ENCODE results near the gene PLCG1. TPM values are rescaled to one million over a fixed set of nuclear protein-coding genes. Genes with fewer than 3 reads are reported as not detected.

The PLCG1 gene
- total RNA-seq, 1 experiment from 2014 or later, result 19.6 TPM

DNA sequence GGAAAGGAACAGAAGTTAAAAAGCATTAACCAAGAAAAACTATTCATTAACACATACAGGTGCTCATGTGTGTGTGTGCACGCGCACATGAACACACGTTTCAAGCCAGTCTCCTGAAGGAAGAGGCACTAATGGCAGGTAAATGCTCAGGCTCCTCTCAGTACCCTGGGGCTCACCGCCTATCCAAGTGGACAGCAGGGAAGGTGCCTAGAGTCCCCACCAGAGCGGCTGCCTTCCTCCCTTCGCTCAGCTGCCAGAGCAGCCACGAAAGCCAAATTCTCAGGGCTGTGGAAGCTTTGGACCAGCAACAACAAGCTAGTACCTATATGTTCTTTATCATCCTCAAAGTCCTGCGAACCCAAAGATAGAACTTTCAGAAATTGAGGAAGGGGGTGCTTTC, 42.6 kb downstream of the PLCG1 start:
- DNase-seq (ENCODE audit: low spot score), result no peak

DNA sequence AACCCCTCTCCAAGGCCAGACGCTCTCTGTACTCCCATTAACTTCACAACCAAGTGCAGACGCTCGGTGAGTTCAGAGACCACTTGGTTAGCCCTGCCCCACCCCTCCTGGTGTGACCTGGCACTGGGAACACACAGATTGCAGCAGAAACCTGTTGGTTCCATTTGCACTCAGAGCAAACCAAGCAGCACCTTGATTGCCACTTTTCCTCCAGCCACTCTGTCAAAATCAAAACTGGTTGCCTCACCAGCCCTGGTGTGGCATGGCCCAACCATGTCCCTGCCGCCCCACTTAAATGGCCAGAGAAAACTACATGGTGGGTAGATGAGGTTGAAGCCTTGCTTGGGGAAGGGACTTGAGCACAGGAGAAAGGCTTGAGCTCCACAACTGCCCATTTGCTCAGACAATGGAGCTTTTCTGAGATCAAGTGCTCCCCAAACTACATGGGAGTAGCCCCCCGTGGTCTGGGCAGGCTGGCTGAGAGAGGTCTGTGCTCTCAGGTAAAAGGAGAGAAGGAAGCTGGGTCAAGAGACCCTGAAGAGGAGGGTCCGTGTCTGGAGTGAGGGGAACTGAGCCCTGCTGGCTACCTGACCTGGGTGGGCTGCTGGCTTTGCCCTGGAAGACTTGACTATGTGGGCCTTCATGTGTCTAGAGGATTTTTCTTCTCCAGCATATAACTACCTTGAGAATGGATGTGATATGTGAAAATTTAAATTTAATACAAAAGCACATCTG, 43.4 kb downstream of the PLCG1 start:
- DNase-seq (ENCODE audit: low spot score), result no peak

DNA sequence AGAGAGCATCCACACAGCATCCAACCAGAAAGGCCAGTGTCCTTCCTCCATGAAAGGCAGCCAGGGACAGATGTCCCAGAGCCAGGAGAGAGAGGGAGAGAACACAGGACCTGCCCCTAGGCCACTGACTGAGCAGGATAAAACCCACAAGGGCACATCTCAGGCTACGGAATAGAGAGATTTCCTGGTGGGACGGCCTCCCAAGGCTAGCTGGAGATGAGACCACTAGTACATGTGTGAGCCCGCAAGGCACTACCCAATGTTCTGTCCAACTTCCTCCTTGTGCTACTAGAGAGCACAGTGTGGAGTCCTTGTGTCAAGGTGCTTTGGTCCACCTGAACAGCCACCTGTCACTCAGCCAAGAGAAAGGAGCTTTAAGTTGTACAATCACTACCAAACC, 44.2 kb downstream of the PLCG1 start:
- DNase-seq (ENCODE audit: low spot score), result no peak

DNA sequence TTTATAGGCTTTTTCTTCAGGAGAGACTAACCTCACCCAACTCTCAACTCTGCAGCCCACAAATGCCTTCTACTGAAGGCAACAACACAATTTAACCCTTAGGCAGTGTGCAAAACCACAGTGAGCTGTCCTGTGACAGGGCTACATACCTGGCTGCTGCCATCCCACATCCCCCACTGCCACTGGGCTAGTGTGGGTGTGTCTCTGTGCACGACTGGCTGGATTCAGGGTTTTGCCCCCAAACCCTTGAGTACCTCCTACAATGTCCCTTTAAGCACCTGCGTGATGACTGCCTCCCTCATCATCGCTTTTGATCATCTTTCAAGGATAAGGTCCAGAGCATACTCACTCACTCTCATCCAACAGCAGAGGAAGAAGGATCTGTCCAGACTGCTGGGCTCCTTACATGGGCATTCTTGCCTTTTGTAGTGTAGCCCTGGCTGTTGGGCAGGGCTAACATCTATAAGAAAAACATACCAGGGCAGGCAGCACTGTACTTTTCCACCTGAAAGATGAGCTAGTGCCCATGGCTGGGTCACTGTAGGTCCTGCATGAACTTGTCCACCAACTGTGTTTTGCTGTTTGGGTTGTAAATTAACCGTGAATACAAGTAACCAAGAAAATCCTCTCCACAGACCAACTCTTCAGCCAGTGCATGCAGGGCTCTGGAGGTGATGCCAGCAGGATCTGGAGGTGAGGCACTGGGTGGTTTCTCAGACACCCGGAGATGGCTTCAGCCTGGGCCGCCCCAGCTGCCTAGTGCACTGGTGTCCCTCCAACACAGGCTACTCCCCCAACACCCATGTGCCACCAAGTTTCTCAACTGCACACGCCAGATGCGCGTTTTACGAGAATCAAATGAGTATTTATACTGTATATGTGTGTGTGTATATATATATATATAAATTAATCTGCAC, 45.2 kb downstream of the PLCG1 start:
- no peak for DNase-seq (ENCODE audit: low spot score)

DNA sequence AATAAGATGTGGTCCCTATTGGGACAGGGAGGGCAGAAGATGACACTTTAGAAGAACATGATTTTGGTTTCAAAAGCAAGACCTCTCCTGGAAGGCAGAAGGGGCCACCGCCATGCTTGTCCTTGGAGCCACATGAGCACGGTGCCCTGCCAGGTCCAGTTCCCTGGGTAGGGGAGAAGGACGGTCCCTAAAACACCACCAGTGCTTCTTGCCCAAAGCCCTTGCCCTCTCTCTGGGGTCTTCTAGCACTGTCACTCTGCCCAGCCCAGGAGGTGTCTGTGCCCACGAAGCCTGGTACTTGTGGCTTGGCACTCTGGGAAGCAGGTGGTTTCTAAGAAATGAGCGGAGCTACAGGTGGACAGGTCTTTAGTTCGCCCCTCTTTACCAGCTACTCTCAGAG, 46.0 kb downstream of the PLCG1 start:
- no peak for DNase-seq (ENCODE audit: low spot score)

DNA sequence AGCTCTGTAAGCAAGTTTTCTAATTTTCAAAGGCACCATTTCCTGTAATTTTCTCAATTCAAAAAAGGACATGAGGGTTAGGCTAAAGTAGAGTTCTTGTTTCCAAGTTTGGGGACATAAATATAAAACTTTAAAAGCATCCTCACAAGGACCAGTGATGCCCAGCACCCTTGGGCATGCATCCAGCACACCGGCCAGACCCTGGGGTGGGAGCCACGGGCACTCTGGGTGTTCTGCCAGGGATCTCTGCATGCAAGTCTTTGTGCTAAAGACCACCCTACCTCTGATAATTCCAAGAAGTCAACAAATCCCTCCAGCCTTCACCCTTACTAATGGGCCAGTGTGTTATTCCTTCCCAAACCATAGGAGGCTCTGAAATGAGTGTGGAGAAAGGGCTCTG, 46.5 kb downstream of the PLCG1 start:
- no peak for DNase-seq (ENCODE audit: low spot score)

DNA sequence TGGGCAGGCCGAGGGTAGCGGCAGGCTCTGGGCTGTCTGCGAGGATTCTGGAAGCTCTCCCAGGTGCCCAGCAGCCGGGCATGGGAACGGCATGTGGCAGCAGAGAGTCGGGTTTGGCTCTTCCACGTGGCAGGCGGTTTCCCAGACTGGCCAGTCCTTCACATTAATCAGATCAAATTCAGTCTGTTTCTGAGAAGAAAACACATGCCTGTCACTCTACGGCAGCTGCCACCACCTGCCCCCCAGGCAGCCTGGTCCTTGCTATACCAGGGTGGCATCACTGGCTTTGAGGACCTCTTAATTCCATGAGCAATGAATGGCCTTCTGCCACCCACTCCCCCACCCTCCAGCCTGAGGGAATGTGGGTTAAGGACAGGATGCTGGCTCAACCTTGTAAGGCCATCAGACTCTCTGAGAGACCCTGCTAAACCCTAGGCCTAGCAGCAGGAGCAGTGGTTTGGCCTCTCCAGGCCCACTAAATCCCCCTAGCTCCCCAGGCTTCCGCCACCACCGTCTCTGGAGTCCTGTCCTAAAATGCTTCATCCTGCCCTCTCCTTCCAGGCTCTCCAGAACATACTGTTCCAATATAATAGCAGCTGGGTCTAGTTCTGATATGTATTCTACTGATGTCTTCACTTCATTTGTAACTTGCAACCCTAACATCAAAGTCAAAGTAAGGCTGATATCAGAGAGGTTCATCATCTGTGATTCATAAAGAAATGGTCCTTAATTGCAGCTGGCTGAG, 47.8 kb downstream of the PLCG1 start:
- DNase-seq (ENCODE audit: low spot score), result no peak

DNA sequence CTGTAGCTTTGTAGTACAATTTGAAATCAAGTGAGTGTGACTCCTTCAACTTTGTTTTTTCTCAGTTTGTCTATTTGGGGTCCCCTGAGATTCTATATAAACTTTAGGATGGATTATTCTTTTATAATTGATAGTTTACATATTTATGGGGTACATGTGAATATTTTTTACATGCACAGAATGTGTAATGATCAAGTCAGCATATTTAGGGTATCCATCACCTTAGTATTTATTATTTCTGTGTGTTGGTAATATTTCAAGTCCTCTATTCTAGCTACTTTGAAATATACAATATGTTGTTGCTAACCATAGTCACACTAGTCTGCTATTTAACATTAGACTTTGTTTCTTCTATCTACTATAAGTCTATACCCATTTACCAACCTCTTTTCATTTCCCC, 50.3 kb downstream of the PLCG1 start:
- DNase-seq (ENCODE audit: low spot score), result no peak

DNA sequence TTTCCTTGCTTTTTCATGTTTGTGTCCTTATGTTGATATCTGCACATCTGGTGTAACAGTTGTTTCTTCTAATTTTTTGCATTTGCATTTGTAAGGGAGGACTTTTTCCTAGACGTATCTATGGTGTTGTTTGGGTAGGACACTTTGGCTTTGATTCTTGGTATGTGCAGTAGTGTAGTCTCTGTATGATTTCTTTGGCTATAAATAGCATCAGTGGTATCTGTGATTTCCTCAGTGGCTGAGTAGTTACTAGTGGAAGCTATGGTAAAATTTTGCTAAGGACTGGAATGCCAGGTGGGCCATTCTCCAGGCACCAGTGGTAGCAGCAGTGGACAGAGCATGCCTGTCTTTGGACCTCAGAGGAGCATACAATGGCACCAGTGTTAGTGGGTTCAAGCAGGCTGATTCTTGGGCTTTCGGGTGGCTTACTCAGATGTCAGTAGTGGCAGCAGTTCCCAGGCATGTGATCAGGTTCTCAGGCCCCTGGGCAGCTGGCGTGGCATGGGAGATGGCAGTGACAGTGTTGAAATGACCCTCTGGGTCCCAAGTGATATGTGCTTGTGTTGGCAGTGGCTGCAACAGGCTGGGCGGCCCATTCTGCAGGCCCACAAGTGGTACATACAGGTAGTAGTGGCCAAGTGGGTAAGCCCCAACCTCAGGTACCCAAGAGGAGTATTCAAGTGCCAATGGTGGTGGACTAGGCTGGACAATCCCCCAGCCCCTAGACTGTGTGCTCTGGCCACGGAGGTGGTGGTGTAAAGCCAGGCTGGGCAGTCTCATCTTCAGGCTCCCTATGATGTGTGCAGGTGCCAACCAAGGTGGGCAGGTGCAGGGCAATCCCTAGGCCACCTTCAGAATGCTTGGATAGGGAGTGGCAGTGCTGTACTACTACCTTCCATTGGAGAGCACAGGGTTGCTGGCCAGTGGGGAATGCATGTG, 54.5 kb downstream of the PLCG1 start:
- no peak for DNase-seq (ENCODE audit: low spot score)

DNA sequence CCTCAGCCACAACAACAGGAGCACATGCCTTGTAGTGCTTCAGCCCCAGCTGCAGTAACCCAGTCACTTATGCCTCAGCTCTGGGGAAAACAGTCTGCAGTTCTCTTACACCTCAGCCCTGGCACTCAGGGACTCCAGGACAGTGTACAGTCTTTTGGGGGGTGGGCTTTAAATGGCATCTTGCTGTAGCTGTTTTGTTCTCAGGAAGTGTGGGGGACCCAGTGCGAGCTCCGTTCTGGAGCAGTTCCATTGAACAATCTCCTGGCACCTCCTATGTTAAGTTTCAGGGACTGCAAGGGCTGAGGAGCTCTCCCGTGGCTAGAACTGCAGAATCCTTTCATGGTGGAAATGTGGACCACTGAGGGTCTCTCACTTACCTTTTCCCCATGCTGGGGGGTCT, 55.2 kb downstream of the PLCG1 start:
- no peak for DNase-seq (ENCODE audit: low spot score)

DNA sequence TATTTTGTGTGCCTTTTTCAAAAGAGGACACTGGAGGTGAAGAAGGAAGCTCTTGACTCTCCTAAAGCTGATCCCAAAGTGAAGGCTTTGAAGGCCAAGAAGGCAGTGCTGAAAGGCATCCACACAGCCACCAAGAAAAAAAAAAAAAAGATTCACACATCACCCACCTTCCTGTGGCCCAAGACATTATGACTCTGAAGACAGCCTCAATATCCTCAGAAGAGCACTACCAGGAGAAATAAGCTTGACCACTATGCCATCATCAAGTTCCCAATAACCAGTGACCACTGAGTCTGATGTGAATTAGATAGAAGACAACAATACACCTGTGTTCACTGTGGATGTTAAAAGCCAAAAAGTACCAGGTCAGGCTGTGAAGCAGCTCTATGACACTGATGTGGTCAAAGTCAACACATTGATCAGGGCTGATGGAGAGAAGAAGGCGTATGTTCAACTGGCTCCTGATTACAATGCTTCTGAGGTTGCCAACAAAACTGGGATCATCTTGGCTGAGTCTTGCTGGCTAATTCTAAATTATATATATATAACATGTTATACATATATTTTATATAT, 59.4 kb downstream of the PLCG1 start:
- no peak for DNase-seq (ENCODE audit: low spot score)

DNA sequence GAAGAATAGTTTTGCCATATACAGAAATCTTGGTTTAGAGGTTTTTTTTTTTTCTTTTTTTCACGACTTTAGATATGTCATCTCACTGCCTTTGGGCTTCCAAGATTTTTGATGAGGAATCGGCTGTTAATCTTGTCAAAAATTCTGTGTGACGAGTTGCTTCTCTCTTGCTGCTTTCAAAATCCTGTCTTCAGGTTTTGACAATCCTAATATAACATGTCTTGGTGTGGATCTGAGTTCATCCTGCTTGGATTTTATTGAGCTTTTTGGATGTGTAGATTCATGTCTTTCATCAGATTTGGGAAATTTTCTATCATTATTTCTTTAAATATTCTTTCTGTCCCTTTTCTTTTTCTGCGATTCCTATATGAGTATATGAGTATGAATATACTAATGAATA, 61.1 kb downstream of the PLCG1 start:
- no peak for DNase-seq (ENCODE audit: low spot score)

DNA sequence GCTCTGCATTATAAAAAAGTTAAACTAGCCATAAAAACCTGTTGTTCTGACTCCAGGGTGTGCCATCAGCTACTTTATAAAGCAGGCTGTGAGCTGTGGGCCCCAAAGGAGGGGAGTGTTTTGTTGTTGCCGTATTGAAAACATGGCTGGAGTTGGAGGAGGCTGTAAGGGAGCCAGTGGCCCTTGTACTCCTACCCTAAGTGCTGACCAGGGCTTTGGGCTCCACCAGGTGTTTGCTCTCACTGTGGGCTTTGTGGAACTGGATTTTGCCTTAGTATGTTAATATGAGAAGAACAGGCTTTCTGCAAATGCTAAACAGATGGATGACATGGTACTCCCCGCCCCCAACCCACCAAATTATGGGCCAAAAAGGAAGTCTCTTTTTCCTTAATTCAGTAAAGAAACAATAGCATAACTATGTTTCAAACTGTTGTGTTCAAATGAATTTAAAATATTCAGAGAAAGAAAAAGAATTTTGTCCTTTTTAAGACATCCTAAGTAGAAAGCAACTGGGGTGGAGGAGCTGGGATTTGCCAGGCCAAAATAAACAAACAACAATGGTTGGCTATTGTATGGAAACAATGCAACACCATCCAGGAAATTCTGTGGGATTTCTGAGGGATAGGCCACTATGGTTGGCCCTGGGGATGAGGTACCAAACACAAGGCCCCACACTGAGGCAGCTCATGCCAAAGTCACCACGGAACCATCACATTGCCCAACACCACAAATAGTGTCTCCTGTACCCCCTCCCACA, 63.3 kb downstream of the PLCG1 start:
- no peak for DNase-seq (ENCODE audit: low spot score)

DNA sequence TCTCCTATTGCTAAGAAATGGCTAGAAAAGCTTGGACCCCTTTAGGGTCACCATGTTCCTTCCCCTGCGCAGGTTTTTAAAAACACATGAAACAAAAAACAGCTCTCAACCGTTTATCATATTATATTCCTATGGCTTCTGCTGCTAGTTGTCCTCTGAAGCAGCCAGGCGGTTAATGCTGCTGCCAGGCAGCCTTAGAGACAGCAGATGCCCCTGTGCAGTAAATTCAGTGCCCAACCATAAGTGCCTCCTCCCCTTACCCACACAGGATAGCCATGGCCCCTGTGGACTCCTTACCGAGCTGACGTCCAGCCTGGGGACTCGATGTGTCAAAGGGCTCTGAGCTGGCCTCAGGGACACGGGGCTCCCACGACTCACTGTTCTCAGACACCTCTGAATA, 64.4 kb downstream of the PLCG1 start:
- no peak for DNase-seq (ENCODE audit: low spot score)

DNA sequence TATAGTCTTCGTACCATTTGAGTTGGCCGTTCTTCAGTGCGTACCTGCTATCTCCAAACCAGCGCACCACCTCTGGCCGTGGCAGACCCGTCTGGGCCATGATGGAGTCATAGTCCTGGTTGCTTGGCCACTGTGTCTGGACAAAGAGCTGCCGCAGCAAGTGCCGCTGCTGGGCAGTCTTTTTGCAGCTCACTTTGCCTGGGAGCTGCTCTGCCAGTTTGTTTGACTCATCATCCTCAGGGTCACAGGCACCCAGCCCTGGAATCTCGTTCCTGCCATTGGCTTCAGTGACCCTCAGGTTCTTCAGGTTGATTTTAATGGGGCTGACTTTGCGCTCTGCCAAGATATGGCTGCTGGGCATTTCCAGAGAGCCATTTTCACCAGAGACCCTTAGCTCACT, 65.1 kb downstream of the PLCG1 start:
- no peak for DNase-seq (ENCODE audit: low spot score)

DNA sequence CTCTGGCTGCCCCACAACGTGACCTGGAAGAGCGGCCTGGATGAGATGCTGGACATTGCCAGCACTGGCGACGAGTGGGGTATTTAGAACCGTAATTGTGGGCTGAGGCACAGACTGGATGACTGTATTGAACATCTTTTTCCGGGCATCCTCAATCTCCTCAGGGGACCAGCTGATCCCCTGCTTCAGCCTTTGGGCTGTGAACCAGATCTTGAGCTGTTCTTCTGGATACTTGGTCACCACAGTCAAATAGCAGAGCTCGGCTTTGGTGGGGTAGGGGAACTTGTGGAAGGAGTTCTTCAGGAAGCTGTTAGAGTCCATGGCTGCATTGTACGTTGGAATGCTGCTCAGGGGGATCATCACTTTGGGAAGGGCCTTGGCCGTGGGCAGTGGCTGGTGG, 66.3 kb downstream of the PLCG1 start:
- no peak for DNase-seq (ENCODE audit: low spot score)

DNA sequence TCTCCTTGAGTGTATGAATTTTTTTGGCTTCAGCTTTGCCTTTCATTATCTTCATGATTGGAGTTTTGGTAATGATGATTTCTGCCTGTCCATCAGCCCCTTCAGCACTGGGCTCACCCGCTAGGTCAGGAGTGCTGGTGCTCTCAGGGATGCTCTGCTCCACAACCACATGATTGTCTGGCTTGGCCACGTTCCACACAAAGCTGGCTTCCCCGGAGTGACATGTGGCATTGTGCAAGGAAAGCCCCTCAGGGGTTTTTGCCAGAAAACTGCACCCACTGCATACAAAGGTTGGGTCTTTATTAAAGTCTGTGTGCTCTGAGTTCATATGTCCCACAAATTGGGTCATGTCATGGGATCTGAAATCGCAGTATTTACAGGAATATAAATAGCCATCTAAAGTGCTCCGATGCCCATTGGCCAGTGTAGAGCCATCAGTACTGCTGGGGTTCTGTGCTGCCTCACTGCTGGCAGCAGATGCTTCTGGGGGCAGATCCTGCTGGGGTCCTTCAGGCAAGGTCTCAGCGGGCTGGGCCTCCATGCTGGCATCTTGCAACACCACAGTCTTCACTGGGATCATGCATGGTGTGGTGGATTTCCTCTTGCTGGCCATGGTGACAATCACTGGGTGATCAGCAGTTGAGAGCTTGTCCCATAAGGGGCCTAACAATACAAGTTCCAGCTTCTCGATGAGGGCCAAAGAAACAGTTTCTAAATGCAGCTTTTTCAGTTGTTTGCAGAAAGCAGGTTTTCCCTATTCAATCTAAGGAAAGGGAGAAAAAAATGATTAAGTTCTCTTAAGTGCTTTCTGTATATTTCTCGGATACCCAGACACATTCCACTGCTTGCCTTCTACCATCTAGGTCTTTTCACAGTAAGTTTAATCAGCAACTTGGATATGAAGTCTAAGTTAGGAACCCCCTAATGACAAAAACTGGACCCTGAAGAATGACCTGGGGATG, 67.2 kb downstream of the PLCG1 start:
- no peak for DNase-seq (ENCODE audit: low spot score)

DNA sequence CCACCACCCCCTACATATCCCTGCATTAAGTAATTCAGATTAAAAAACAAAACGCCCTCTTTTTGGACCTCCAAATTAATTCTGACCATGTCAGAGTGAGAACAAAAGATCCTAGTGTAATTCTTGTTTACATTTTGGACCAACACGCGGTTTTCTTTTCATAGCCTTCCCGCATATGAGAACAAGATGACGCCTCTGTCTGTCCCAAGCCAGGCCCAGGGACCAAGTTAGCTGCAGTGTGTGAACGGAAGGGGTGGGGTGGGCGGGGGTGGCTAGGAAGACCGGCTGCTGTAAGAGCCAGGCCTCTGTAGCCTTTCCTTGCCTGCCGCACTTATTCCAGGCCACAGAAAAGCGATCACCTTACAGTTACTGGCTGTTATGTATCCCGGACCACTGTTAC, 68.0 kb downstream of the PLCG1 start:
- no peak for DNase-seq (ENCODE audit: low spot score)

Data from H4 (cell line).